H1 (cell line): Measurements from ENCODE around the gene GCNT1. TPM values are rescaled to one million over a fixed set of nuclear protein-coding genes. Genes with fewer than 3 reads are reported as not detected.

ENCODE experiments used
- CTCF ChIA-PET: fragments of 300-600 bp; sonication (Branson Sonifier 250); formaldehyde crosslinking; loops from one replicate; lab custom pipeline; 2021; ENCODE audit not compliant: partially characterized antibody; lab: Charles Lee
- POLR2A ChIA-PET: fragments of 300-600 bp; sonication (Branson Sonifier 250); formaldehyde crosslinking; loops from one replicate; lab custom pipeline; 2021; ENCODE audit warnings: inconsistent platforms; ENCODE audit not compliant: partially characterized antibody; lab: Charles Lee
- DNase-seq, 2 experiments: peaks; one replicate each; pipeline versions ENCODE4 v3.0.0 to v3.0.0-alpha.2; 2010 to 2022; ENCODE audit warnings: low spot score in 2 of 2, low read depth in 1 of 2, mixed read lengths in 1 of 2
- FAIRE-seq: peaks from 2 replicates; lab custom pipeline; 2011; peaks lifted over from hg19 to GRCh38; lab: Jason Lieb, UNC
- H2AFZ ChIP-seq: 2 replicates; pipeline ENCODE4 v1.8.1; 2012; ENCODE audit warnings: low read length, inconsistent platforms
- H2AK5ac ChIP-seq: 2 replicates; pipeline ENCODE4 v1.6.1; 2013; ENCODE audit warnings: low read depth, low read length
- H2BK120ac ChIP-seq: replicated peaks from 2 replicates; pipeline ENCODE3; 2013; ENCODE audit warnings: low read depth, low read length, inconsistent platforms
- H2BK12ac ChIP-seq: 2 replicates; pipeline ENCODE4 v1.6.1; 2013; ENCODE audit warnings: low read depth, low read length
- H2BK15ac ChIP-seq: 2 replicates; pipeline ENCODE4 v1.6.1; 2013; ENCODE audit warnings: low read length
- H2BK20ac ChIP-seq: 2 replicates; pipeline ENCODE4 v1.6.1; 2013; ENCODE audit warnings: low read length
- H2BK5ac ChIP-seq: 2 replicates; pipeline ENCODE4 v1.6.1; 2013; ENCODE audit warnings: low read depth, low read length
- H3K14ac ChIP-seq: 2 replicates; pipeline ENCODE4 v1.6.1; 2013; ENCODE audit warnings: inconsistent platforms; ENCODE audit not compliant: insufficient read length
- H3K18ac ChIP-seq: 2 replicates; pipeline ENCODE4 v1.6.1; 2013; ENCODE audit warnings: low read length; ENCODE audit errors: extremely low read depth
- H3K23ac ChIP-seq: 2 replicates; pipeline ENCODE4 v1.6.1; 2013; ENCODE audit warnings: inconsistent platforms; ENCODE audit not compliant: insufficient read length
- H3K23me2 ChIP-seq: 2 replicates; pipeline ENCODE4 v1.6.1; 2013; ENCODE audit warnings: low read depth, low read length
- H3K27ac ChIP-seq: 2 replicates; pipeline ENCODE4 v1.6.1; 2011; ENCODE audit warnings: low read depth, low read length, inconsistent platforms
- H3K27me3 ChIP-seq, 4 experiments: replicated peaks in 1 of 4; 1 replicate in 1 of 4; 2 replicates in 3 of 4; pipeline versions ENCODE4 v1.6.1 to v1.8.1; 2011 to 2013; ENCODE audit warnings: low read length in 3 of 4, mild to moderate bottlenecking in 3 of 4, inconsistent platforms in 2 of 4, mixed read lengths in 2 of 4, moderate library complexity in 1 of 4; ENCODE audit not compliant: control insufficient read depth in 3 of 4, insufficient read depth in 3 of 4; ENCODE audit errors: extremely low read depth in 1 of 4
- H3K36me3 ChIP-seq, 4 experiments: 2 replicates each; pipeline versions ENCODE4 v1.6.1 to v1.8.1; 2011 to 2013; ENCODE audit warnings: mild to moderate bottlenecking in 4 of 4, low read length in 3 of 4, moderate library complexity in 2 of 4, control low read depth in 1 of 4, inconsistent platforms in 1 of 4; ENCODE audit not compliant: insufficient read depth in 4 of 4, control insufficient read depth in 2 of 4
- H3K4ac ChIP-seq: replicated peaks from 2 replicates; pipeline ENCODE3; 2013; ENCODE audit warnings: low read length, low read depth, mixed read lengths, inconsistent platforms; ENCODE audit not compliant: insufficient read length
- H3K4me1 ChIP-seq, 4 experiments: replicated peaks in 1 of 4; 1 replicate in 1 of 4; 2 replicates in 3 of 4; pipeline versions ENCODE4 v1.6.1 to v1.8.1; 2011 to 2013; ENCODE audit warnings: low read length in 3 of 4, inconsistent platforms in 2 of 4, mixed read lengths in 1 of 4; ENCODE audit not compliant: insufficient read depth in 4 of 4, control insufficient read depth in 3 of 4
- H3K4me2 ChIP-seq, 2 experiments: 2 replicates each; pipeline versions ENCODE4 v1.6.1 to v1.8.1; 2011 to 2013; ENCODE audit warnings: low read depth in 2 of 2, low read length in 2 of 2, control low read depth in 1 of 2, inconsistent platforms in 1 of 2, mild to moderate bottlenecking in 1 of 2; ENCODE audit not compliant: insufficient read depth in 1 of 2
- H3K4me3 ChIP-seq, 4 experiments: fragments of 200-600, 300-600 bp in 1 of 4; sonication (generic), shearing (Covaris generic), sonication (Bioruptor Twin) in 1 of 4; 2 replicates each; pipeline versions ENCODE4 v1.5.1 to v1.8.1; 2011 to 2016; ENCODE audit warnings: low read length in 4 of 4, low read depth in 3 of 4, control low read depth in 2 of 4, inconsistent platforms in 2 of 4, mild to moderate bottlenecking in 2 of 4, mixed read lengths in 1 of 4, moderate library complexity in 1 of 4; ENCODE audit not compliant: insufficient read depth in 2 of 4; ENCODE audit errors: extremely low read depth in 1 of 4
- H3K56ac ChIP-seq: replicated peaks from 2 replicates; pipeline ENCODE3; 2013; ENCODE audit warnings: low read depth, mild to moderate bottlenecking, mixed read lengths, low read length, inconsistent platforms; ENCODE audit not compliant: insufficient read length
- H3K79me1 ChIP-seq: 2 replicates; pipeline ENCODE4 v1.6.1; 2013; ENCODE audit warnings: low read depth, low read length, control low read depth
- H3K79me2 ChIP-seq, 2 experiments: 2 replicates each; pipeline versions ENCODE4 v1.6.1 to v1.8.1; 2012 to 2013; ENCODE audit warnings: low read length in 2 of 2, mild to moderate bottlenecking in 2 of 2, inconsistent platforms in 1 of 2; ENCODE audit not compliant: insufficient read depth in 2 of 2, control insufficient read depth in 1 of 2
- H3K9ac ChIP-seq, 4 experiments: replicated peaks in 1 of 4; 1 replicate in 1 of 4; 2 replicates in 3 of 4; pipeline versions ENCODE4 v1.6.1 to v1.8.1; 2011 to 2013; ENCODE audit warnings: low read depth in 3 of 4, low read length in 3 of 4, control low read depth in 2 of 4, mild to moderate bottlenecking in 2 of 4, moderate library complexity in 2 of 4, inconsistent platforms in 1 of 4; ENCODE audit errors: extremely low read depth in 1 of 4
- H3K9me3 ChIP-seq, 2 experiments: 2 replicates each; pipeline versions ENCODE4 v1.6.1 to v1.8.1; 2012 to 2013; ENCODE audit warnings: mild to moderate bottlenecking in 2 of 2, moderate library complexity in 2 of 2, control low read depth in 1 of 2, inconsistent platforms in 1 of 2, low read depth in 1 of 2, low read length in 1 of 2, mixed read lengths in 1 of 2; ENCODE audit not compliant: insufficient read depth in 2 of 2
- H4K20me1 ChIP-seq, 2 experiments: replicated peaks in 1 of 2; 2 replicates each; pipeline versions ENCODE3 to v1.8.1; 2011 to 2013; ENCODE audit warnings: inconsistent platforms in 2 of 2, low read length in 2 of 2, mild to moderate bottlenecking in 1 of 2; ENCODE audit not compliant: insufficient read depth in 2 of 2, control insufficient read depth in 1 of 2
- H4K5ac ChIP-seq: 2 replicates; pipeline ENCODE4 v1.6.1; 2013; ENCODE audit warnings: low read length, low read depth, mixed read lengths, inconsistent platforms; ENCODE audit not compliant: insufficient read length
- H4K8ac ChIP-seq: 2 replicates; pipeline ENCODE4 v1.8.0; 2013; ENCODE audit warnings: mild to moderate bottlenecking, moderate library complexity, low read length, inconsistent platforms; ENCODE audit not compliant: insufficient read depth; ENCODE audit errors: extremely low read depth
- H4K91ac ChIP-seq: replicated peaks from 2 replicates; pipeline ENCODE3; 2013; ENCODE audit warnings: low read length, mixed read lengths, inconsistent platforms; ENCODE audit not compliant: insufficient read length
- BRCA1 ChIP-seq: IDR thresholded peaks from 2 replicates; pipeline ENCODE4 v1.6.1; 2012; ENCODE audit warnings: low read depth, low read length, improper control_type of control experiment
- WGBS, 2 experiments: shearing (Covaris generic) in 1 of 2; methylation state at CpG; one replicate each; pipeline versions ENCODE4 v1.1.6 to v1.1.7; 2013 to 2015; ENCODE audit warnings: low lambda C conversion rate in 2 of 2, mixed read lengths in 2 of 2, inconsistent platforms in 1 of 2, low coverage in 1 of 2, missing lambda C conversion rate in 1 of 2; ENCODE audit not compliant: insufficient replicate concordance in 2 of 2, insufficient coverage in 1 of 2, insufficient read length in 1 of 2; ENCODE audit errors: extremely low coverage in 1 of 2, missing lambda C conversion rate in 1 of 2; 5-methylcytosine and 5-hydroxymethylcytosine counted together
- polyA plus RNA-seq, 7 experiments: library from polyadenylated mRNA; depleted of rRNA in 3 of 7; stranded (reverse) in 5 of 7; unstranded in 2 of 7; fragments of >200 nt in 5 of 7; fragments of 200-250 nt in 2 of 7; gene quantifications; 1 replicate in 5 of 7; 2 replicates in 1 of 7; 4 replicates in 1 of 7; pipeline versions ENCODE4 v1.2.1 to v1.2.3, GENCODE V29; 2011 to 2013; ENCODE audit warnings: missing spikeins in 2 of 7, mixed read lengths in 2 of 7
- total RNA-seq: library from RNA; stranded (reverse); fragmentation: NEBNext Ultra II Directional; extraction: Animal tissue kit (Norgen Biotek cat#: 25700); gene quantifications from 2 replicates; pipeline ENCODE4 v1.2.1, GENCODE V29; 2021

The GCNT1 gene
- total and polyA plus RNA-seq, 2 of the 8 experiments (the other 6 are each of a cell fraction or from before 2014, with no cell fraction given): 13.0 to 16.5 TPM

GRCh38 chr9:76516350-76516749 lies 57.4 kb downstream of the GCNT1 start:
- no peak overlapping the region for H3K4ac ChIP-seq
- H3K14ac ChIP-seq: no peak overlapping the region
- H3K9me3 ChIP-seq: no peaks in the 10 kb centered on the region
- H3K4me2 ChIP-seq: no peak overlapping the region
- no peaks in the 10 kb centered on the region for H3K27me3 ChIP-seq
- H4K5ac ChIP-seq: no peak overlapping the region
- ChIA-PET POLR2A (no interaction called here), CTCF (interaction anchor here (0.6 to 1.7 kb wide), 2 partner anchors 69 to 86 kb away, joined by 4 to 5 read pairs; no protein-coding TSS in a partner anchor)
- H3K23ac ChIP-seq: no peak overlapping the region
- no peak overlapping the region for H4K91ac ChIP-seq
- H2AK5ac ChIP-seq: no peak overlapping the region
- no peak overlapping the region for H3K27ac ChIP-seq
- H3K56ac ChIP-seq: no peak overlapping the region
- DNase-seq (no peak), FAIRE-seq (no peak)
- 88% methylated on average over 6 of the region's 6 CpGs; no CpG with 5 or more reads in 1 of the 2 experiments for WGBS, 2 experiments
- no peak overlapping the region for H2BK5ac ChIP-seq
- H2BK20ac ChIP-seq: no peak overlapping the region
- no peaks in the 10 kb centered on the region for H3K79me1 ChIP-seq
- 0 out of 2 replicates have a peak overlapping the region, but pooled peaks have one; percentile 22 for H2AFZ ChIP-seq
- H3K79me2 ChIP-seq: no peaks in the 10 kb centered on the region
- H3K18ac ChIP-seq: no peak overlapping the region
- H3K9ac ChIP-seq: no peak overlapping the region
- H2BK120ac ChIP-seq: no peak overlapping the region
- H3K36me3 ChIP-seq: no peaks in the 10 kb centered on the region
- H3K4me1 ChIP-seq: no peaks in the 10 kb centered on the region
- H2BK12ac ChIP-seq: no peak overlapping the region
- H3K4me3 ChIP-seq: no peak overlapping the region
- no peaks in the 10 kb centered on the region for H3K23me2 ChIP-seq
- no peaks in the 10 kb centered on the region for H4K20me1 ChIP-seq
- H4K8ac ChIP-seq: no peak overlapping the region
- H2BK15ac ChIP-seq: no peak overlapping the region
- TF ChIP-seq BRCA1: no peak
